OCI-LY7 (cell line): ENCODE results near the gene AK2. TPM values are rescaled to one million over a fixed set of nuclear protein-coding genes. Genes with fewer than 3 reads are reported as not detected.
A peak's percentile ranks its signal among the peaks of the same experiment; 100 is the strongest.
"Not testable (repeated sequence)": the region's sequence is repeated elsewhere in the genome, so short reads cannot be mapped to it uniquely, and the experiment has no call there.

Experiments
- BruUV-seq: library from RNA; stranded (reverse); fragments of 400-500 nt; replicated peaks from 2 replicates; lab custom pipeline; 2021; lab: Mats Ljungman, UMichigan
- CTCF ChIA-PET: fragments of 300-600 bp; sonication (Branson Sonifier 250); formaldehyde crosslinking; loops from one replicate; lab custom pipeline; 2022; ENCODE audit warnings: antibody characterized with exemption; ENCODE audit not compliant: unreplicated experiment; lab: Charles Lee
- POLR2A ChIA-PET: fragments of 300-600 bp; sonication (Branson Sonifier 250); formaldehyde crosslinking; loops from one replicate; lab custom pipeline; 2022; ENCODE audit warnings: antibody characterized with exemption; lab: Charles Lee
- DNase-seq: peaks from one replicate; pipeline ENCODE4 v3.0.0-alpha.2; 2015; ENCODE audit warnings: low spot score
- H2AFZ ChIP-seq: fragments of 200-600 bp; sonication (generic), shearing (Covaris generic); 2 replicates; pipeline ENCODE4 v1.6.1; 2014; ENCODE audit warnings: mild to moderate bottlenecking, antibody characterized with exemption, low read length, moderate library complexity
- H3K27ac ChIP-seq: fragments of 200-600 bp; sonication (generic); 2 replicates; pipeline ENCODE4 v1.5.1; 2014; ENCODE audit warnings: mixed run types, low read depth, mild to moderate bottlenecking, moderate library complexity, low read length, inconsistent platforms; ENCODE audit not compliant: poor library complexity, severe bottlenecking
- H3K36me3 ChIP-seq: fragments of 200-600 bp; sonication (generic); 2 replicates; pipeline ENCODE4 v1.6.1; 2014; ENCODE audit warnings: mild to moderate bottlenecking, antibody characterized with exemption, low read length, moderate library complexity, mixed read lengths; ENCODE audit not compliant: insufficient read depth
- H3K4me1 ChIP-seq: fragments of 200-600 bp; sonication (generic); 2 replicates; pipeline ENCODE4 v1.5.1; 2014; ENCODE audit warnings: mild to moderate bottlenecking, low read length; ENCODE audit not compliant: insufficient read depth, poor library complexity, severe bottlenecking
- H3K4me2 ChIP-seq: fragments of 200-600 bp; sonication (generic); 2 replicates; pipeline ENCODE4 v1.6.1; 2014; ENCODE audit warnings: mild to moderate bottlenecking, low read length
- H3K4me3 ChIP-seq: fragments of 200-600 bp; sonication (generic); 2 replicates; pipeline ENCODE4 v1.5.1; 2014; ENCODE audit warnings: mild to moderate bottlenecking, low read depth, low read length; ENCODE audit not compliant: poor library complexity, severe bottlenecking
- H3K79me2 ChIP-seq: fragments of 200-600 bp; sonication (generic); 2 replicates; pipeline ENCODE4 v1.6.1; 2016; ENCODE audit warnings: low read depth, mild to moderate bottlenecking, low read length, moderate library complexity, mixed read lengths; ENCODE audit not compliant: insufficient read depth
- H3K9me2 ChIP-seq: fragments of 200-600 bp; sonication (generic); 2 replicates; pipeline ENCODE4 v1.6.1; 2016; ENCODE audit warnings: mild to moderate bottlenecking, low read length, mixed read lengths; ENCODE audit not compliant: insufficient read depth
- H3K9me3 ChIP-seq: fragments of 200-600 bp; sonication (generic); 2 replicates; pipeline ENCODE4 v1.6.1; 2014; ENCODE audit warnings: mild to moderate bottlenecking, mixed run types, low read length, mixed read lengths
- H4K20me1 ChIP-seq: fragments of 200-600 bp; sonication (generic); 2 replicates; pipeline ENCODE4 v1.6.1; 2014; ENCODE audit warnings: mild to moderate bottlenecking, antibody characterized with exemption, low read length, moderate library complexity, mixed read lengths; ENCODE audit not compliant: insufficient read depth
- EZH2phosphoT487 ChIP-seq: fragments of 200-600 bp; sonication (generic); IDR thresholded peaks from 2 replicates; pipeline ENCODE4 v1.6.1; 2018; ENCODE audit warnings: low read depth, borderline replicate concordance, mild to moderate bottlenecking, mixed run types, antibody characterized with exemption, low read length, moderate library complexity, mixed read lengths
- intact Hi-C: fragments of 100-400 bp; cut with micrococcal nuclease; formaldehyde crosslinking; loops from one replicate; pipeline ENCODE4 v1.10.0; 2022; ENCODE audit not compliant: unreplicated experiment
- total RNA-seq, 2 experiments: library from RNA; depleted of rRNA in 1 of 2; stranded (reverse); fragments of >200 nt in 1 of 2; shearing (Covaris generic) in 1 of 2; gene quantifications; 2 replicates each; pipeline ENCODE4 v1.2.3, GENCODE V29; 2014 to 2022
- TF ChIP-seq, protein P1 (sequence below): fragments of 200-600 bp; sonication (generic); conservative IDR thresholded peaks from 2 replicates; pipeline ENCODE4 v1.5.1; 2014; ENCODE audit warnings: mild to moderate bottlenecking, antibody characterized with exemption, low read length, moderate library complexity, mixed read lengths

Gene AK2
- total RNA-seq, 2 experiments from 2014 or later: 185 to 298 TPM

DNA sequence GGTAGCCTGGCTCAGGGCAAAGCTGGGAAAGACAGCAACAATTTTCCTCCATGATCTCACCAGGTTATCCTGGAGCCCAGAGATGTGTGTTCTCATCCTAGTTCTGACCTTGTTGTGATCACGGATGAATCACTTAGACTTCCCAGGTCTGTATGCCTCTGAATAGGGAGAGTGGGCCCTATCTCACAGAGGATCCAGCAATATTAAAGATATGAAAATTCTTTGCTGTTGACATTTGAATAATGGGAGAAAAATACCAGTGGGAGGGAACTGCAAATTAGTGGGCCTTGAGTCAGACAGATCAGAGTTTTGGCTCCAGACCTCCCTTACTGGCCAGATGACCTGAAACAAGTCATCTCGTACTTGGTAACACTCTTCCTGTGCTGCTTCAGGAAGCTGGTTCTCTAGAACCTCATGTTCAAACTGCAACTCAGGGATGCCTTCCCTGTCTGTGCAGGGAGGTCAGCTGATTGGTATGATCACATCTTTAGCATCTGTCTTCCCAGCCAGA lies 39.2 kb downstream of the AK2 start:
- POLR2A ChIA-PET: interaction anchor here (0.7 kb wide), 1 partner anchor 45 kb away, joined by 6 read pairs; no protein-coding TSS in a partner anchor
- Histone ChIP-seq H3K9me2 (no peaks in the 10 kb centered on the region), H3K4me1 (peaks cover 19% of the 10 kb centered on the region), H3K4me2 (no peak overlapping the region), H4K20me1 (no peaks in the 10 kb centered on the region), H2AFZ (no peak overlapping the region), H3K36me3 (no peaks in the 10 kb centered on the region), H3K9me3 (no peaks in the 10 kb centered on the region), H3K4me3 (no peak overlapping the region), H3K79me2 (no peaks in the 10 kb centered on the region), H3K27ac (no peak overlapping the region)
- no peak for DNase-seq
- CTCF ChIA-PET: no interaction called here
- intact Hi-C loops: no loop called here
- no TSS peak for BruUV-seq
- TF ChIP-seq, protein P1, sequence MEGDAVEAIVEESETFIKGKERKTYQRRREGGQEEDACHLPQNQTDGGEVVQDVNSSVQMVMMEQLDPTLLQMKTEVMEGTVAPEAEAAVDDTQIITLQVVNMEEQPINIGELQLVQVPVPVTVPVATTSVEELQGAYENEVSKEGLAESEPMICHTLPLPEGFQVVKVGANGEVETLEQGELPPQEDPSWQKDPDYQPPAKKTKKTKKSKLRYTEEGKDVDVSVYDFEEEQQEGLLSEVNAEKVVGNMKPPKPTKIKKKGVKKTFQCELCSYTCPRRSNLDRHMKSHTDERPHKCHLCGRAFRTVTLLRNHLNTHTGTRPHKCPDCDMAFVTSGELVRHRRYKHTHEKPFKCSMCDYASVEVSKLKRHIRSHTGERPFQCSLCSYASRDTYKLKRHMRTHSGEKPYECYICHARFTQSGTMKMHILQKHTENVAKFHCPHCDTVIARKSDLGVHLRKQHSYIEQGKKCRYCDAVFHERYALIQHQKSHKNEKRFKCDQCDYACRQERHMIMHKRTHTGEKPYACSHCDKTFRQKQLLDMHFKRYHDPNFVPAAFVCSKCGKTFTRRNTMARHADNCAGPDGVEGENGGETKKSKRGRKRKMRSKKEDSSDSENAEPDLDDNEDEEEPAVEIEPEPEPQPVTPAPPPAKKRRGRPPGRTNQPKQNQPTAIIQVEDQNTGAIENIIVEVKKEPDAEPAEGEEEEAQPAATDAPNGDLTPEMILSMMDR: no peak
- no peak for TF ChIP-seq EZH2phosphoT487

DNA sequence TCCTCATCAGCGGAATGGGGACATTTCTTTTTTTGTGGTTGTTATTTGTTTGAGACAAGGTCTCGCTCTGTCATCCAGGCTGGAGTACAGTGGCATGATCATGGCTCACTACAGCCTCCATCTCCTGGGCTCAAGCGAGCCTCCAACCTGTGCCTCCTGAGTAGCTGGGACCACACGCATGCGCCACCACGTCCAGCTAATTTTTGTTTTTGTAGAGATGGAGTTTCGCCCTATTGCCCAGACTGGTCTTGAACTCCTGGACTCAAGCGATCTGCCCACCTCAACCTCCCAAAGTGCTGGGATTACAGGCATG lies 43.4 kb downstream of the AK2 start:
- intact Hi-C loops: loop anchor here (5.0 kb wide), 1 partner anchor 41 kb away; no protein-coding TSS in a partner anchor
- H3K27ac ChIP-seq: peak overlapping the region; percentile 54

DNA sequence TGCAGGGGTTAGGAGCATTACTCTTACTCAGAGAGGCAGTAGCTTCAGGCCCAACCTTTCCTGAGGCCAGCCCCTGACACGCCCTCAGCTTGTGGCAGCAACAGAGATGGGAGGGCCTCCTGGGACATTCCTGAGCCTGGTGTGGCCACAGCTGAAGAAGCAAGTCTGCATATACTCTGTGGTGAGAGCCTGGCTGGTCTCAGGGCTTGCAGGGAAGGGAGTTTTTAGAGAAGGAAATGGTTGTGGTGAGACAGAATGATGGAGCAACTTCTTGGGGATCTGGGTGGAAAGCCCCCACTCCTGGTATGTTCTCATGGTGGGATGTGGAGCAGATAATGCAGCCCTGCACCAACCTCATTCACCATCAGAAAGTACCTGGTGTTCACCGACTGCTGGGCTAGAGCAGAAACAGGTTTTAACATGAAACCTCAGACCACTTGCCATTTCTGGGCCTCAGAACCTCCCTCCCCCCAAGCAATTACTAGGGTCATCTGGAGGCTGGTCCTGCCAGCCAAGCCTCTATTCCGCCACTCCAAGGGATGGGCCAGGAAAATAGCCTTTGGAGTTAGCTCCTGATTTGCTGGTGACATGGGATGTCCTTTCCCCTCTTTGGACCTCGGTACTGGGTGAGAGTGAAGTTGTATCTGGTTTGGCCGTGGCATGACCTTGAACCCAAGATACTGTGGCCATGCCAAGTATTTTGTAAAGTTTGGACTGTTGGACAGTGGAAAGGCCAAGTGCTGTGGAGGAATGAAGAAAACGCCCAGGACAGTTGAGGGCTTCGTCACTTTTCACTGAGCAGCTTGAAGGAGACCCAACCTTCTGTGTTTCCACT lies 44.0 kb downstream of the AK2 start:
- no peaks in the 10 kb centered on the region for H3K36me3 ChIP-seq
- H3K4me2 ChIP-seq: peak overlapping the region; percentile 30
- intact Hi-C loops: loop anchor here (5.0 kb wide), 1 partner anchor 40 kb away; no protein-coding TSS in a partner anchor
- H4K20me1 ChIP-seq: no peaks in the 10 kb centered on the region
- peak overlapping the region; percentile 54 for H3K27ac ChIP-seq
- H3K4me3 ChIP-seq: no peak overlapping the region
- H3K79me2 ChIP-seq: no peaks in the 10 kb centered on the region
- POLR2A ChIA-PET: interaction anchor here (0.5 to 2.6 kb wide), 11 partner anchors 11 to 70 kb away, joined by 3 to 15 read pairs (median 4); partner anchors contain the start of gene RNF19B
- peak overlapping the region; percentile 52; the same call in 1 of the 2 replicates for H2AFZ ChIP-seq
- no peaks in the 10 kb centered on the region for H3K9me3 ChIP-seq
- TF ChIP-seq, protein P1: no peak
- no peak for TF ChIP-seq EZH2phosphoT487
- DNase-seq: peak; percentile 70
- CTCF ChIA-PET: interaction anchor here (0.9 kb wide), 1 partner anchor 34 kb away, joined by 3 read pairs; no protein-coding TSS in a partner anchor
- peaks cover 28% of the 10 kb centered on the region for H3K4me1 ChIP-seq
- no TSS peak for BruUV-seq
- no peaks in the 10 kb centered on the region for H3K9me2 ChIP-seq

More for the DNA sequence above, 43.4 kb downstream of the AK2 start:
- CTCF ChIA-PET, H3K4me3 ChIP-seq, H3K79me2 ChIP-seq, DNase-seq, H4K20me1 ChIP-seq, H3K9me3 ChIP-seq, H3K36me3 ChIP-seq, BruUV-seq, H3K9me2 ChIP-seq: not testable (repeated sequence)
- H3K4me1 ChIP-seq: peaks cover 34% of the 10 kb centered on the region
- POLR2A ChIA-PET: interaction anchor here (0.5 to 2.6 kb wide), 7 partner anchors 12 to 69 kb away, joined by 3 to 15 read pairs (median 5); no protein-coding TSS in a partner anchor
- H3K4me2 ChIP-seq: peak overlapping the region; percentile 30
- H2AFZ ChIP-seq: peak overlapping the region; percentile 52; the same call in 1 of the 2 replicates
